SU-DHL-6 (cell line): ENCODE results near the gene CCND3.

Experiments
- EZH2phosphoT487 ChIP-seq: fragments of 200-600 bp; sonication (generic), shearing (Covaris generic); conservative IDR thresholded peaks from 2 replicates; pipeline ENCODE4 v1.6.1; 2018; ENCODE audit warnings: mild to moderate bottlenecking, antibody characterized with exemption, low read length, moderate library complexity, mixed read lengths
- TF ChIP-seq, protein P1 (sequence below): fragments of 200-600 bp; sonication (generic); IDR thresholded peaks from one replicate; pipeline ENCODE4 v1.5.1; 2017; ENCODE audit warnings: antibody characterized with exemption, mild to moderate bottlenecking, low read length, moderate library complexity; ENCODE audit not compliant: insufficient read depth, poor library complexity, severe bottlenecking

DNA sequence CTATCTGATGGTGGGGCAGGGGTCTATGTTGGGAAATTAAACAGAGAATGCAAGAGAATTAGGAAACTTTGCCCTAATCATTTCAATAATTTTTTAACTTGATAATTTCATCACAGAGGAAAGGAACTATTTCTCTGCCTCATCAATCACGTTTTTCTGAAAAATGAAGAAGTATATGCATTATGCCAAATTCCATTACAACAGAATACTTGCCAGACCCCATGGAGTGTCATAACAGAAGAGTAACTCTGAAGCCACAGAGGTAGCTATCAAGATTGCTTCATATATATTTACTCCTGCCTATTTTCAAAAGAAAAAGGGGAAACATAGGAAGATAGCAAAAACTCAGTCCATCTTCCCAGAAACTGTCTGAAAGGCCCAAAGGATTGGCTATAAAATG lies 40.7 kb downstream of the CCND3 start:
- TF ChIP-seq, protein P1, sequence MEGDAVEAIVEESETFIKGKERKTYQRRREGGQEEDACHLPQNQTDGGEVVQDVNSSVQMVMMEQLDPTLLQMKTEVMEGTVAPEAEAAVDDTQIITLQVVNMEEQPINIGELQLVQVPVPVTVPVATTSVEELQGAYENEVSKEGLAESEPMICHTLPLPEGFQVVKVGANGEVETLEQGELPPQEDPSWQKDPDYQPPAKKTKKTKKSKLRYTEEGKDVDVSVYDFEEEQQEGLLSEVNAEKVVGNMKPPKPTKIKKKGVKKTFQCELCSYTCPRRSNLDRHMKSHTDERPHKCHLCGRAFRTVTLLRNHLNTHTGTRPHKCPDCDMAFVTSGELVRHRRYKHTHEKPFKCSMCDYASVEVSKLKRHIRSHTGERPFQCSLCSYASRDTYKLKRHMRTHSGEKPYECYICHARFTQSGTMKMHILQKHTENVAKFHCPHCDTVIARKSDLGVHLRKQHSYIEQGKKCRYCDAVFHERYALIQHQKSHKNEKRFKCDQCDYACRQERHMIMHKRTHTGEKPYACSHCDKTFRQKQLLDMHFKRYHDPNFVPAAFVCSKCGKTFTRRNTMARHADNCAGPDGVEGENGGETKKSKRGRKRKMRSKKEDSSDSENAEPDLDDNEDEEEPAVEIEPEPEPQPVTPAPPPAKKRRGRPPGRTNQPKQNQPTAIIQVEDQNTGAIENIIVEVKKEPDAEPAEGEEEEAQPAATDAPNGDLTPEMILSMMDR = no peak
- TF ChIP-seq EZH2phosphoT487 = no peak
